Measurements from ENCODE around the gene BRME1. TPM values are rescaled to one million over a fixed set of nuclear protein-coding genes. Genes with fewer than 3 reads are reported as not detected.

The BRME1 gene
- total and polyA plus RNA-seq, 2 of the 13 experiments (the other 11 are each of a cell fraction or from before 2014, with no cell fraction given) = 0.74 to 1.5 TPM

DNA sequence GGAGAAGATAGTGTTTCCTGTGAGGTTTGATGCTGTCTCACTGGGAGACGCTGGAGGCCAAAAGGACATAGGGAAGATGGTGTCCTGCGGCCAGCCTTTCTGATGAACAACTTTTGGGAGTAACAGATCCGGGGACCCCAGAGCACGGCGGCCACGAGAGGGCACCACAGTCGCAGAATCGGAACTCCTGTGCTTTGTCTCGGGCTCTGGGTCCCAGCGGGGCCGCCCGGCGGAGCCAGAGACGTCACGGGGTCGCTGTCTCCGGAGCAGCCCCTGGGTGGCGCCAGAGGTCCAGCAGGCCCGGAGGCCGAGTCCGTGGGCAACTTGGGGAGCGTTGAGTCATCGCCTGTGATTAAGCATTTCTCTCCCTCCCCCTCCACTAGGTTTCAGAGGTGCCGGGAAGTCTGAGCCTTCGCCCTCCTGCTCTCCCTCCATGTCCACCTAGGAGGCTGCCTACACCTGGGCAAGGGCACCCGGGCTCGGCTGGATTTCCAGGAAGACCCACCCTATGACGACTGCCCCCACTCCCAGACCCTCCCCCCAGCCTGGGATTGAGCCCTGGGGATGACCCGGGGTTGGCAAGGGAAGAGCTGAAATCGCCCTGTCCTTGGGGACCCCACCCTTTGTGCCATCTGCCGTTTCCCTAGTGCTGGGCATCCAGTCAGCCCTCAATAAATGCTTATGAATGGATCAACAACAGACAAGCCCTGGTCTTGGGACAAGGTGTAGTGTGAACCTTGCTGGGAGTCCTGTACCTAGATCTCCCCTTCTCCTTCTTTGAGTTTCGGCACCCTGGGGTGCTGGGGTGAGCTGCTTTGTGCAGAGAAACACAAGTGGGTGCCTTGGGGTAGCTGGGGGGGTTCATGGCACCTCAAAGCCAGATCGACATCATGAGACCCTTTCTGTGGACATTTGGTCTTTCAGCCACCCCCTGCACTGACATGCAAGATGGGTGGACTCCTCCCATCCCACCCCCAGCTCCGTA lies 25.6 kb downstream of the BRME1 start (continued):
- TF ChIP-seq NR2C2 (CRISPR knock-in tag; IDR thresholded peaks at IDR 0.05; ENCODE audit: borderline replicate concordance) = peak; percentile 25; the same call in 1 of the 2 replicates
- peak; percentile 71; the same call in 1 of the 2 replicates for TF ChIP-seq KDM5B (CRISPR knock-in tag; IDR thresholded peaks at IDR 0.05; ENCODE audit: borderline replicate concordance)
- no peak for TF ChIP-seq NAIF1 (CRISPR knock-in tag; IDR thresholded peaks at IDR 0.05; ENCODE audit: borderline replicate concordance)
- no peak for TF ChIP-seq ZNF430 (CRISPR knock-in tag; IDR thresholded peaks at IDR 0.05)
- TF ChIP-seq ZNF724P (CRISPR knock-in tag; IDR thresholded peaks at IDR 0.05; ENCODE audit: borderline replicate concordance) = no peak
- 0 out of 2 replicates have a peak, but pooled peaks have one; percentile 29 for TF ChIP-seq ZNF766 (CRISPR knock-in tag; IDR thresholded peaks at IDR 0.05; ENCODE audit: borderline replicate concordance)
- peak; percentile 90 for TF ChIP-seq ZNF124 (CRISPR knock-in tag; IDR thresholded peaks at IDR 0.05)
- no peak for TF ChIP-seq PRPF4 (IDR thresholded peaks at IDR 0.05; ENCODE audit: low read depth, low read length, poor library complexity, severe bottlenecking)
- peak; percentile 87 for TF ChIP-seq ZBTB25 (CRISPR knock-in tag; IDR thresholded peaks at IDR 0.05)
- no peak for TF ChIP-seq HDAC6 (IDR thresholded peaks at IDR 0.05; ENCODE audit: low read depth, low read length)
- no peak for TF ChIP-seq ZNF607 (CRISPR knock-in tag; IDR thresholded peaks at IDR 0.05; ENCODE audit: borderline replicate concordance)
- TF ChIP-seq BRF2 (CRISPR knock-in tag; IDR thresholded peaks at IDR 0.05) = peak; percentile 76; the same call in 1 of the 2 replicates
- TF ChIP-seq ZBTB40 (IDR thresholded peaks at IDR 0.05) = no peak
- no peak for TF ChIP-seq ZBTB40 (CRISPR knock-in tag; IDR thresholded peaks at IDR 0.05)
- no peak for TF ChIP-seq ZKSCAN1 (IDR thresholded peaks at IDR 0.05; ENCODE audit: low read length)
- TF ChIP-seq XBP1 (CRISPR knock-in tag; IDR thresholded peaks at IDR 0.05) = no peak
- TF ChIP-seq TCF7 (IDR thresholded peaks at IDR 0.05; ENCODE audit: low read depth) = no peak
